Measurements from ENCODE around the gene ANKRD55. TPM values are rescaled to one million over a fixed set of nuclear protein-coding genes. Genes with fewer than 3 reads are reported as not detected.
A peak's percentile ranks its signal among the peaks of the same experiment; 100 is the strongest.

The ANKRD55 gene
- total RNA-seq, 5 donors from 2014 or later (not counting 1 experiment from before 2014, with no cell fraction given) = 2.8 to 19.9 (median 3.4) TPM

GRCh38 chr5:56273376-56273955 lies 40.3 kb upstream of the ANKRD55 start:
- H3K27ac Mint-ChIP-seq = no peak overlapping the region
- peaks cover 18 to 21% (median 18%) of the 10 kb centered on the region in 3 donors for H3K4me1 Mint-ChIP-seq
- no peak for ATAC-seq (replicated peaks in 1 of 4)
- H3K9me3 Mint-ChIP-seq = no peaks in the 10 kb centered on the region
- ChIA-PET CTCF (interaction anchor here (0.8 to 5.3 kb wide), 5 partner anchors 564 to 568 kb away, joined by 3 to 105 read pairs (median 3); no protein-coding TSS in a partner anchor), POLR2A (no interaction called here)
- no peaks in the 10 kb centered on the region for H3K27me3 Mint-ChIP-seq
- 90% methylated on average over 2 of the region's 4 CpGs for WGBS (ENCODE audit: insufficient coverage)
- H3K27me3 ChIP-seq (replicated peaks in 1 of 2; ENCODE audit: control insufficient read depth in 2 of 2, extremely low read depth in 1 of 2, insufficient read depth in 2 of 2, low read length in 1 of 2) = peaks cover 0 to 6% of the 10 kb centered on the region in 2 experiments
- no peak overlapping the region for H3K4me3 ChIP-seq (ENCODE audit: control insufficient read depth in 1 of 2, extremely low read depth in 1 of 2, low read length in 1 of 2)
- no peak for DNase-seq
- H3K4me1 ChIP-seq (ENCODE audit: control insufficient read depth in 1 of 2, extremely low read depth in 1 of 2, insufficient read depth in 2 of 2, low read length in 2 of 2) = peaks cover 4 to 7% of the 10 kb centered on the region in 2 experiments
- no peak overlapping the region for H3K4me3 Mint-ChIP-seq
- no peaks in the 10 kb centered on the region for H3K36me3 ChIP-seq (ENCODE audit: control insufficient read depth in 2 of 2, extremely low read depth in 1 of 2, insufficient read depth in 1 of 2, low read length in 1 of 2)
- no peak overlapping the region for H3K27ac ChIP-seq (ENCODE audit: low read length)
- H3K36me3 Mint-ChIP-seq = no peaks in the 10 kb centered on the region
- no peaks in the 10 kb centered on the region for H3K9me3 ChIP-seq

- H3K4me3 Mint-ChIP-seq = no peak overlapping the region
- Histone ChIP-seq H3K36me3 (ENCODE audit: control insufficient read depth in 2 of 2, extremely low read depth in 1 of 2, insufficient read depth in 1 of 2, low read length in 1 of 2) (no peaks in the 10 kb centered on the region), H3K4me3 (ENCODE audit: control insufficient read depth in 1 of 2, extremely low read depth in 1 of 2, low read length in 1 of 2) (no peak overlapping the region), H3K27me3 (replicated peaks in 1 of 2; ENCODE audit: control insufficient read depth in 2 of 2, extremely low read depth in 1 of 2, insufficient read depth in 2 of 2, low read length in 1 of 2) (peaks cover 0 to 2% of the 10 kb centered on the region in 2 experiments), H3K4me1 (ENCODE audit: control insufficient read depth in 1 of 2, extremely low read depth in 1 of 2, insufficient read depth in 2 of 2, low read length in 2 of 2) (peaks cover 4 to 7% of the 10 kb centered on the region in 2 experiments), H3K9me3 (no peaks in the 10 kb centered on the region), H3K27ac (ENCODE audit: low read length) (no peak overlapping the region)
- DNase-seq (no peak), ATAC-seq (replicated peaks in 1 of 4) (no peak)
- peaks cover 18 to 21% (median 18%) of the 10 kb centered on the region in 3 donors for H3K4me1 Mint-ChIP-seq
- ChIA-PET POLR2A (no interaction called here), CTCF (interaction anchor here (0.6 to 5.3 kb wide), 7 partner anchors 37 to 583 kb away, joined by 3 to 105 read pairs (median 3); no protein-coding TSS in a partner anchor)
- H3K36me3 Mint-ChIP-seq = no peaks in the 10 kb centered on the region
- no CpG with 5 or more reads among the region's 2 CpGs for WGBS (ENCODE audit: insufficient coverage)
- no peak overlapping the region for H3K27ac Mint-ChIP-seq
- H3K27me3 Mint-ChIP-seq = no peaks in the 10 kb centered on the region
- no peaks in the 10 kb centered on the region for H3K9me3 Mint-ChIP-seq
Observed at GRCh38 chr5:56272765-56273164, 39.6 kb upstream of the ANKRD55 start.

- peaks cover 0 to 3% of the 10 kb centered on the region in 2 experiments for H3K27me3 ChIP-seq (replicated peaks in 1 of 2; ENCODE audit: control insufficient read depth in 2 of 2, extremely low read depth in 1 of 2, insufficient read depth in 2 of 2, low read length in 1 of 2)
- CTCF ChIA-PET = interaction anchor here (0.5 to 5.3 kb wide), 27 partner anchors 15 to 950 kb away, joined by 3 to 105 read pairs (median 4); no protein-coding TSS in a partner anchor
- H3K36me3 ChIP-seq (ENCODE audit: control insufficient read depth in 2 of 2, extremely low read depth in 1 of 2, insufficient read depth in 1 of 2, low read length in 1 of 2) = no peaks in the 10 kb centered on the region
- peak; percentile 89 to 97 (median 94) for ATAC-seq (replicated peaks in 1 of 4)
- Mint-ChIP-seq H3K4me3 (peak overlapping the region; percentile 54 to 64 (median 61)), H3K4me1 (peaks cover 18 to 21% (median 18%) of the 10 kb centered on the region in 3 donors), H3K36me3 (no peaks in the 10 kb centered on the region), H3K27ac (peak overlapping the region; percentile 73 to 83), H3K9me3 (no peaks in the 10 kb centered on the region), H3K27me3 (no peaks in the 10 kb centered on the region)
- peak; percentile 38 to 84 (median 62) for DNase-seq
- no peak overlapping the region for H3K4me3 ChIP-seq (ENCODE audit: control insufficient read depth in 1 of 2, extremely low read depth in 1 of 2, low read length in 1 of 2)
- no peaks in the 10 kb centered on the region for H3K9me3 ChIP-seq
- 43% methylated on average over 4 of the region's 6 CpGs for WGBS (ENCODE audit: insufficient coverage)
- peaks cover 4 to 7% of the 10 kb centered on the region in 2 experiments for H3K4me1 ChIP-seq (ENCODE audit: control insufficient read depth in 1 of 2, extremely low read depth in 1 of 2, insufficient read depth in 2 of 2, low read length in 2 of 2)
- no peak overlapping the region for H3K27ac ChIP-seq (ENCODE audit: low read length)
- POLR2A ChIA-PET = interaction anchor here (0.5 to 1.0 kb wide), 3 partner anchors 12 to 984 kb away, joined by 3 to 8 read pairs (median 4); no protein-coding TSS in a partner anchor
Observed at GRCh38 chr5:56270568-56271392, 37.6 kb upstream of the ANKRD55 start.

GRCh38 chr5:56270058-56270457 lies 36.9 kb upstream of the ANKRD55 start:
- Mint-ChIP-seq H3K27ac (peak overlapping the region; percentile 73 to 83), H3K9me3 (no peaks in the 10 kb centered on the region), H3K27me3 (no peaks in the 10 kb centered on the region), H3K36me3 (no peaks in the 10 kb centered on the region), H3K4me1 (peaks cover 18 to 21% (median 18%) of the 10 kb centered on the region in 3 donors), H3K4me3 (peak overlapping the region in 1 of 3 donors; percentile 54)
- Histone ChIP-seq H3K9me3 (no peaks in the 10 kb centered on the region), H3K36me3 (ENCODE audit: control insufficient read depth in 2 of 2, extremely low read depth in 1 of 2, insufficient read depth in 1 of 2, low read length in 1 of 2) (no peaks in the 10 kb centered on the region), H3K4me1 (ENCODE audit: control insufficient read depth in 1 of 2, extremely low read depth in 1 of 2, insufficient read depth in 2 of 2, low read length in 2 of 2) (peaks cover 4 to 7% of the 10 kb centered on the region in 2 experiments), H3K4me3 (ENCODE audit: control insufficient read depth in 1 of 2, extremely low read depth in 1 of 2, low read length in 1 of 2) (no peak overlapping the region), H3K27ac (ENCODE audit: low read length) (no peak overlapping the region), H3K27me3 (replicated peaks in 1 of 2; ENCODE audit: control insufficient read depth in 2 of 2, extremely low read depth in 1 of 2, insufficient read depth in 2 of 2, low read length in 1 of 2) (peaks cover 0 to 3% of the 10 kb centered on the region in 2 experiments)
- CTCF ChIA-PET = interaction anchor here (0.5 to 5.3 kb wide), 19 partner anchors 14 to 1082 kb away, joined by 3 to 105 read pairs (median 4); no protein-coding TSS in a partner anchor
- WGBS (ENCODE audit: insufficient coverage) = 100% methylated on average over 5 of the region's 6 CpGs
- DNase-seq (no peak), ATAC-seq (replicated peaks in 1 of 4) (no peak)
- POLR2A ChIA-PET = interaction anchor here in 1 of 2 donors (0.6 kb wide), 2 partner anchors 32 to 170 kb away, joined by 3 to 6 read pairs; no protein-coding TSS in a partner anchor

GRCh38 chr5:56269216-56269927 lies 36.2 kb upstream of the ANKRD55 start:
- H3K4me3 Mint-ChIP-seq = no peak overlapping the region
- no CpG with 5 or more reads among the region's 6 CpGs for WGBS (ENCODE audit: insufficient coverage)
- Histone ChIP-seq H3K27me3 (replicated peaks in 1 of 2; ENCODE audit: control insufficient read depth in 2 of 2, extremely low read depth in 1 of 2, insufficient read depth in 2 of 2, low read length in 1 of 2) (peaks cover 0 to 3% of the 10 kb centered on the region in 2 experiments), H3K27ac (ENCODE audit: low read length) (no peak overlapping the region), H3K4me3 (ENCODE audit: control insufficient read depth in 1 of 2, extremely low read depth in 1 of 2, low read length in 1 of 2) (no peak overlapping the region), H3K4me1 (ENCODE audit: control insufficient read depth in 1 of 2, extremely low read depth in 1 of 2, insufficient read depth in 2 of 2, low read length in 2 of 2) (peaks cover 4 to 7% of the 10 kb centered on the region in 2 experiments), H3K9me3 (no peaks in the 10 kb centered on the region), H3K36me3 (ENCODE audit: control insufficient read depth in 2 of 2, extremely low read depth in 1 of 2, insufficient read depth in 1 of 2, low read length in 1 of 2) (no peaks in the 10 kb centered on the region)
- H3K27me3 Mint-ChIP-seq = no peaks in the 10 kb centered on the region
- H3K27ac Mint-ChIP-seq = no peak overlapping the region
- DNase-seq = peak in 21 of 35 experiments; percentile 4 to 51 (median 16)
- H3K9me3 Mint-ChIP-seq = no peaks in the 10 kb centered on the region
- H3K36me3 Mint-ChIP-seq = no peaks in the 10 kb centered on the region
- peak in 1 of 4 experiments; percentile 55 for ATAC-seq (replicated peaks in 1 of 4)
- CTCF ChIA-PET = interaction anchor here (0.5 to 5.3 kb wide), 13 partner anchors 46 to 1081 kb away, joined by 3 to 105 read pairs (median 5); no protein-coding TSS in a partner anchor
- POLR2A ChIA-PET = interaction anchor here in 1 of 2 donors (0.5 to 0.6 kb wide), 3 partner anchors 31 to 274 kb away, joined by 3 to 6 read pairs (median 3); no protein-coding TSS in a partner anchor
- H3K4me1 Mint-ChIP-seq = peaks cover 18 to 21% (median 18%) of the 10 kb centered on the region in 3 donors

Data from T-cell (primary cell).